Common myeloid progenitor, CD34-positive (primary cell): ENCODE results near the gene LRRN2.

Experiments
- CTCF ChIA-PET: fragments of 350-600 bp; sonication (Branson Sonifier 250); formaldehyde crosslinking; loops from one replicate; lab custom pipeline; 2021; ENCODE audit warnings: antibody characterized with exemption; lab: Charles Lee
- POLR2A ChIA-PET: fragments of 350-600 bp; sonication (Branson Sonifier 250); formaldehyde crosslinking; loops from one replicate; lab custom pipeline; 2021; ENCODE audit warnings: antibody characterized with exemption; lab: Charles Lee
- DNase-seq, 3 donors: peaks; one replicate each; pipeline versions ENCODE4 v3.0.0 to v3.0.0-alpha.2; 2013
- H3K27ac ChIP-seq, 2 experiments: 1 replicate in 1 of 2; 2 replicates in 1 of 2; pipeline ENCODE4 v1.7.0; 2013; ENCODE audit warnings: inconsistent platforms in 2 of 2, low read length in 2 of 2, mild to moderate bottlenecking in 2 of 2, low read depth in 1 of 2, moderate library complexity in 1 of 2; ENCODE audit not compliant: severe bottlenecking in 2 of 2, insufficient read depth in 1 of 2, poor library complexity in 1 of 2
- H3K27me3 ChIP-seq, 5 experiments: replicated peaks in 2 of 5; 1 replicate in 3 of 5; 2 replicates in 2 of 5; pipeline versions ENCODE4 v1.6.1 to v1.7.0; 2013; ENCODE audit warnings: low read length in 4 of 5, mild to moderate bottlenecking in 2 of 5, moderate library complexity in 2 of 5, inconsistent platforms in 1 of 5; ENCODE audit not compliant: insufficient read depth in 5 of 5, control insufficient read depth in 4 of 5
- H3K36me3 ChIP-seq, 4 experiments: 1 replicate in 2 of 4; 2 replicates in 2 of 4; pipeline versions ENCODE4 v1.6.1 to v1.7.0; 2013; ENCODE audit warnings: low read length in 3 of 4, control low read depth in 1 of 4, mild to moderate bottlenecking in 1 of 4; ENCODE audit not compliant: control insufficient read depth in 4 of 4, insufficient read depth in 4 of 4
- H3K4me1 ChIP-seq, 4 experiments: 1 replicate in 3 of 4; 2 replicates in 1 of 4; pipeline versions ENCODE4 v1.6.1 to v1.7.1; 2013; ENCODE audit warnings: low read length in 3 of 4, mild to moderate bottlenecking in 3 of 4, control low read depth in 1 of 4, inconsistent platforms in 1 of 4, moderate library complexity in 1 of 4; ENCODE audit not compliant: control insufficient read depth in 4 of 4, insufficient read depth in 4 of 4; ENCODE audit errors: control extremely low read depth in 1 of 4
- H3K4me3 ChIP-seq, 7 experiments: 1 replicate in 4 of 7; 2 replicates in 3 of 7; pipeline versions ENCODE4 v1.5.1 to v1.7.0; 2013; ENCODE audit warnings: mild to moderate bottlenecking in 7 of 7, low read length in 6 of 7, moderate library complexity in 6 of 7, inconsistent platforms in 2 of 7, low read depth in 2 of 7, control low read depth in 1 of 7; ENCODE audit not compliant: insufficient read depth in 4 of 7, control insufficient read depth in 1 of 7; ENCODE audit errors: extremely low read depth in 1 of 7
- H3K9me3 ChIP-seq, 5 experiments: 1 replicate in 4 of 5; 2 replicates in 1 of 5; pipeline versions ENCODE4 v1.6.1 to v1.7.1; 2013; ENCODE audit warnings: low read length in 4 of 5, mild to moderate bottlenecking in 2 of 5, inconsistent platforms in 1 of 5, low read depth in 1 of 5, moderate library complexity in 1 of 5; ENCODE audit not compliant: control insufficient read depth in 4 of 5, insufficient read depth in 2 of 5; ENCODE audit errors: control extremely low read depth in 1 of 5
- WGBS: methylation state at CpG from one replicate; pipeline ENCODE4 v1.1.5; 2013; ENCODE audit not compliant: insufficient coverage; 5-methylcytosine and 5-hydroxymethylcytosine counted together

The LRRN2 gene

DNA sequence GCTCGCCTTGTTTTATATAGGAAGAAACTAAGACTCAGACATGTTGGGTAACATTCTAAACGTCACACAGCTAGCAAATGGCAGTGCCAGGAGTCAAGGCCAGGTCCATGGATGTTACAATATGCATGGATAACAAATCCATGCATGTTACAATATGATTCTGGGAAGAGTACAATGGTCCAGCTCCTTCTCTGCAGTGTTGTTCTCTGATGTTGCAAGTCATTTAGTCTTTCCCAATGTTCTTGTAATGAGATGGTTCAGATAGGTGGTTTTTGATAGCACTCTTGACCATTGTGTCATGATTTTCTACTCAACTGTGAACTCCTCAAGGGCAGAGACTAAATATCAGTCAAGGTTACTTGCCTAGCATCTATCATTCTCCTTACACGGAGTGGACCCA, 15.7 kb upstream of the LRRN2 start:
- POLR2A ChIA-PET: no interaction called here
- CTCF ChIA-PET: interaction anchor here (1.1 kb wide), 1 partner anchor 10 kb away, joined by 3 read pairs; no protein-coding TSS in a partner anchor
- WGBS: 95% methylated on average over 3 of the region's 3 CpGs
- Histone ChIP-seq H3K4me3 (no peak overlapping the region), H3K27me3 (no peaks in the 10 kb centered on the region), H3K36me3 (no peaks in the 10 kb centered on the region), H3K27ac (no peak overlapping the region), H3K9me3 (no peaks in the 10 kb centered on the region), H3K4me1 (no peaks in the 10 kb centered on the region)
- DNase-seq: no peak

DNA sequence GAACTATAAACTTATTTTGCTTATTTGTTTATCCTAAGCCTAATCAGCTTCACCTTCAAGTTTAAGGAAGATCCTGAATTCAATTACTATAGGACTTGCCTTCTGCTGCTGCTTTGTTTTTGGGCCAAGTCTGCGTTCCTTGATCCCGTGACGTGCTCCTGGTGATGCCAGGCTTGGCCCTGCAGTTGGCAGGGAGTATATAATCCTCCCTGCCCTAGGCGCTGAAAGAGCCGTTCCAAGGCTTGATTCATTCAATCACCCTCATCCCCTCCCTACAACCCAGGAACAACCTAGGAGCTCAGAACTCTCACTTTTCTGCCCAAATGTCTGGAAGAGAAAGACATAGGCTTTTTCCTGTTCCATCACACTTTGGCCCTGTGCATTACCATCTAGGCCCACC, 12.4 kb upstream of the LRRN2 start:
- WGBS: 100% methylated on average over 3 of the region's 5 CpGs
- H3K4me3 ChIP-seq: no peak overlapping the region
- H3K9me3 ChIP-seq: no peaks in the 10 kb centered on the region
- H3K27me3 ChIP-seq: no peaks in the 10 kb centered on the region
- ChIA-PET POLR2A (no interaction called here), CTCF (interaction anchor here (0.9 to 1.1 kb wide), 2 partner anchors 47 to 109 kb away, joined by 3 read pairs; no protein-coding TSS in a partner anchor)
- H3K4me1 ChIP-seq: peaks cover 0 to 3% (median 0%) of the 10 kb centered on the region in 4 experiments
- DNase-seq: no peak
- no peak overlapping the region for H3K27ac ChIP-seq
- no peaks in the 10 kb centered on the region for H3K36me3 ChIP-seq

DNA sequence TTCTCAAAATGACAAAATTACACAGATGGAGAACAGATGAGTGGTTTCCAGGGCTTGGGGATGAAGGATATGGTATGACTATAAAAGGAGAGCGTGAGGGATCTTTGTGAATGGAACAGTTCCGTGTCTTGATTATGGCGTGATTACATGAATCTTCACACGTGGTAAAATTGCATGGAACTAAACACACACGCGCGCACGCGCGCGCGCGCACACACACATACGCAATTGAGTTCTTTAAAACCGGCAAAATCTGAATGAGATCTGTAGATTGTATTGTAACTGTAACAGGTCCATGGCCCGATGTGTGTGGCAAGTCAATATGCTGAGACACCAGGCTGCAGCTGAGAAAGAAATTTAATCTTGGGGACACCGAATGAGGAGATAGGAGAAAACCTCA, 11.1 kb upstream of the LRRN2 start:
- Histone ChIP-seq H3K9me3 (no peaks in the 10 kb centered on the region), H3K36me3 (no peaks in the 10 kb centered on the region), H3K4me3 (no peak overlapping the region), H3K27ac (no peak overlapping the region), H3K4me1 (peaks cover 0 to 9% (median 3%) of the 10 kb centered on the region in 4 experiments), H3K27me3 (no peaks in the 10 kb centered on the region)
- 90% methylated on average over 17 of the region's 17 CpGs for WGBS
- no peak for DNase-seq
- CTCF ChIA-PET: no interaction called here
- POLR2A ChIA-PET: no interaction called here

DNA sequence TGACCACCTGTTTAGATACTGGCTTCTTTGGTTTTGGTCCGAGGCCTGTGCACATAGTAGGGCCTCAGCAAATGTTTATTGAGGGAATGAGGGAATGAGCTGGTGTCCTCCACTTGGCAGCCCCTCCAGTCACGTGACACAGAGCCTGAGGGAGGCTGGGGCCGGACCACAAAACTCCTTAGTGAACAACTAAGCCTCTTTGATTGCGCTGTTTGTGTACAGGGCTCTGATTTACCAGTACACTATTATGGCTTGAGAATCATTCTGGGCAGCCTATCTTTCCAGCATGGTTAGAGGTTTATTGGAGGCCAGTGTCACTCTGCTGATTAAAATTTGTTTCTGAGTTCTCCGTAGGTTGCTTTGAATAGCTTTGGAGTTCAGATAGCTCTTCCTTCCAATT, 10.2 kb upstream of the LRRN2 start:
- peaks cover 0 to 17% (median 6%) of the 10 kb centered on the region in 4 experiments for H3K4me1 ChIP-seq
- no peak for DNase-seq
- ChIA-PET CTCF (no interaction called here), POLR2A (interaction anchor here (0.6 kb wide), 1 partner anchor 34 kb away, joined by 3 read pairs; no protein-coding TSS in a partner anchor)
- WGBS: 96% methylated on average over 4 of the region's 5 CpGs
- no peaks in the 10 kb centered on the region for H3K27me3 ChIP-seq
- H3K36me3 ChIP-seq: no peaks in the 10 kb centered on the region
- H3K9me3 ChIP-seq: no peaks in the 10 kb centered on the region
- H3K27ac ChIP-seq: no peak overlapping the region
- H3K4me3 ChIP-seq: no peak overlapping the region

DNA sequence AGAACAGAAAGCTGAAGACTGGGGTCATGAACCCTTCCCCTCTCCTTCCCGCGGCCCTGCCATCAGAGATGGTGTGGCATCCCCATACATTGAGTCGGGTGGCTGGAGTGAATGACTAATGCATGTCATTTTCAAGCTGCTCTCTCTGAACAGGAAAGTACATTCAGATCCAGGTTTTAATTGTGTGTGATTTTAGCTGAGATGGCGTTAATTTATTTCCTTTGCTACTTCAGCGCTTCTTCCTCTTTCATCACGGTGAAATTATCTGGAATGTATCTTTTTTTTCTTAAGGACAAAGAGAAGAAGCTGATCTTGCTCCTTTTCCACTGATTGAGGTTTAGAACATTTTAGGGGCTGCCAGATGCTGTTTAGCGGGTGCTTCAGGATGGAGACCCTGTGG, 8.6 kb upstream of the LRRN2 start:
- Histone ChIP-seq H3K27ac (no peak overlapping the region), H3K9me3 (no peaks in the 10 kb centered on the region), H3K36me3 (no peaks in the 10 kb centered on the region), H3K4me3 (no peak overlapping the region), H3K4me1 (peaks cover 0 to 17% (median 6%) of the 10 kb centered on the region in 4 experiments), H3K27me3 (no peaks in the 10 kb centered on the region)
- ChIA-PET CTCF (interaction anchor here (1.0 kb wide), 2 partner anchors 14 to 97 kb away, joined by 4 read pairs; no protein-coding TSS in a partner anchor), POLR2A (no interaction called here)
- WGBS: 52% methylated on average over 5 of the region's 7 CpGs
- DNase-seq: no peak

DNA sequence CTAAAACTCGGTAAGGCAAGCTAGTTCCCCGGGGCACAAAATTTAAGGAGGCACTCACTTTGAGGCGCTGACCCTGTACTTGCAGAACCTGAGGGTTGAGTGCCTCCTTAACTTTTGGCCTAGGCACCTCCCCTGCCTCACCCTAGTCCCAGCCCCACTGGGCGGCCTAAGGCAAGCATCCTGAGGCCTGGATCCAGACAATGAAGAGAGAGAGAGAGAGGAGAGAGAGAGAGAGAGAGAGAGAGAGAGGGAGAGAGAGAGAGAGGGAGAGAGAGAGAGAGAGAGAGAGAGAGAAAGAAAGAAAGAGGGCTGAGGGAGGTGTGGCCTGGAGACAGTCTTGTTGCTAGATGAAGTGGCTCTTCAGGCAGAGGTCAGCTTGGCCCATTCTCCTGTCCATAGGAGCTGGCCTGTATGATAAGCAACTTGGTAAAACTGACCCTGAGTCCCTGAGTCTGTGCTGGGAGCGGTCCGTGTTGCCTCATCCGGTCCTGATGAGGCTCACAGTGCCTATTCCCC, 7.4 kb upstream of the LRRN2 start:
- Histone ChIP-seq H3K4me3 (no peak overlapping the region), H3K9me3 (no peaks in the 10 kb centered on the region), H3K4me1 (peaks cover 0 to 17% (median 6%) of the 10 kb centered on the region in 4 experiments), H3K27ac (no peak overlapping the region), H3K27me3 (peaks cover 0 to 4% (median 0%) of the 10 kb centered on the region in 5 experiments), H3K36me3 (no peaks in the 10 kb centered on the region)
- POLR2A ChIA-PET: no interaction called here
- DNase-seq: no peak
- CTCF ChIA-PET: interaction anchor here (0.6 to 1.6 kb wide), 6 partner anchors 11 to 1443 kb away, joined by 3 to 5 read pairs (median 3); no protein-coding TSS in a partner anchor
- WGBS: 93% methylated on average over 5 of the region's 7 CpGs

DNA sequence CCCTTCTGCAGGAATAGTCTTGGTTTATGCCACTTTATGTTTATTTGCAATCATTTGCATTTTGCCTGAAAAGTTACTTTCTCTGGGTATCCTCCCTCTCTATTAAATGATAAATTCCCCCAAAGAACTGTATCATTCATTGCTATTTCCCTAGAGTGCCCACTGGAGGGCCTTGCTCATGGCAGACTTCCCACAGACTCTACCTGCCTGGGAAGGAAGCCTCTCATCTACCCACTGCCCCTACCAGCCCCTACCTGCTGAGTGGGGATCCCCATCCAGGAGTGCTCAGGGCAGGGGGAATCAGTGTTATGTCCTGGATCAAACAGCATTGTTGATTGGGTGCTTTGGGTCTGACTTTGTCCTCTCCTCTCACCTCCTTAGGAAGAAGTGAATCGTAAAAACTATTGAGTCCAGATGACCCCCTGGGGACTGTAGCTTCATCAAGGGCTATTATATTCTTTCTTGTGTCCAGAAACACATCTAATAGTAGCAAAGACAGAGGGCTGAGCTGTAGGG, 6.8 kb upstream of the LRRN2 start:
- Histone ChIP-seq H3K9me3 (no peaks in the 10 kb centered on the region), H3K27me3 (peaks cover 0 to 8% (median under 1%) of the 10 kb centered on the region in 5 experiments), H3K4me1 (peaks cover 0 to 17% (median 6%) of the 10 kb centered on the region in 4 experiments), H3K4me3 (no peak overlapping the region), H3K27ac (no peak overlapping the region), H3K36me3 (no peaks in the 10 kb centered on the region)
- 100% methylated on average over 1 of the region's 1 CpG for WGBS
- ChIA-PET CTCF (interaction anchor here (1.0 to 1.6 kb wide), 3 partner anchors 12 to 115 kb away, joined by 3 read pairs; no protein-coding TSS in a partner anchor), POLR2A (no interaction called here)
- DNase-seq: no peak
